GM21423 (cell line): ENCODE results near the gene PDLIM4.

Source experiments
- ATAC-seq: cut with Tn5 transposase; IDR thresholded peaks from one replicate; pipeline ENCODE4 v1.9.1; 2021; ENCODE audit warnings: mild to moderate bottlenecking, moderate library complexity; ENCODE audit not compliant: unreplicated experiment

PDLIM4 gene

GRCh38 chr5:132257131-132258101 lies at the start of gene PDLIM4:
TSS of gene PDLIM4 (plus strand) at chr5:132257696. CDS start at chr5:132257735, 39 bp downstream.
- ATAC-seq = no peak

GRCh38 chr5:132207778-132208177 lies 49.7 kb upstream of the PDLIM4 start:
- no peak for ATAC-seq

- no peak for ATAC-seq
These were observed 48.4 kb upstream of the PDLIM4 start for GRCh38 chr5:132209131-132209530.

- ATAC-seq = no peak
These were observed 47.5 kb upstream of the PDLIM4 start for GRCh38 chr5:132209901-132210545.

GRCh38 chr5:132210944-132211343 lies 46.6 kb upstream of the PDLIM4 start:
- ATAC-seq = no peak

GRCh38 chr5:132211787-132212186 lies 45.7 kb upstream of the PDLIM4 start:
- ATAC-seq = no peak

GRCh38 chr5:132213666-132214065 lies 43.8 kb upstream of the PDLIM4 start:
- ATAC-seq = no peak

- ATAC-seq = no peak
These were observed 43.0 kb upstream of the PDLIM4 start for GRCh38 chr5:132214491-132214890.

- no peak for ATAC-seq
These were observed 42.2 kb upstream of the PDLIM4 start for GRCh38 chr5:132215329-132215728.

GRCh38 chr5:132218321-132218720 lies 39.2 kb upstream of the PDLIM4 start:
- no peak for ATAC-seq

- ATAC-seq = no peak
These were observed 38.1 kb upstream of the PDLIM4 start for GRCh38 chr5:132219289-132219970.

- ATAC-seq = no peak
These were observed 37.5 kb upstream of the PDLIM4 start for GRCh38 chr5:132219981-132220380.

GRCh38 chr5:132220491-132220890 lies 37.0 kb upstream of the PDLIM4 start:
- no peak for ATAC-seq

GRCh38 chr5:132221781-132222648 lies 35.5 kb upstream of the PDLIM4 start:
- ATAC-seq = no peak

GRCh38 chr5:132222649-132223038 lies 34.9 kb upstream of the PDLIM4 start:
- peak; percentile 82 for ATAC-seq

GRCh38 chr5:132223861-132224260 lies 33.6 kb upstream of the PDLIM4 start:
- no peak for ATAC-seq

GRCh38 chr5:132224716-132225115 lies 32.8 kb upstream of the PDLIM4 start:
- ATAC-seq = no peak

GRCh38 chr5:132225165-132226032 lies 32.1 kb upstream of the PDLIM4 start:
- no peak for ATAC-seq

- no peak for ATAC-seq
These were observed 30.8 kb upstream of the PDLIM4 start for GRCh38 chr5:132226516-132227234.
